K562 (cell line): Measurements from ENCODE around the gene ARID3B.

Experiments used
- BHLHE40 ChIP-seq: IDR thresholded peaks from 2 replicates; pipeline ENCODE4 v1.6.1; 2011; ENCODE audit warnings: low read length, improper control_type of control experiment
- CHD4 ChIP-seq: fragments of 200-600 bp; sonication (generic); IDR thresholded peaks from 3 replicates; pipeline ENCODE4 v1.6.1; 2012; ENCODE audit warnings: low read depth, mild to moderate bottlenecking, mixed read lengths, low read length, inconsistent platforms; ENCODE audit not compliant: insufficient read depth, insufficient replicate concordance, poor library complexity, severe bottlenecking
- SMARCA5 ChIP-seq: fragments of 450-650 bp; IDR thresholded peaks from 2 replicates; pipeline ENCODE4 v1.6.1; 2016
- SMC3 ChIP-seq: conservative IDR thresholded peaks from 2 replicates; pipeline ENCODE4 v1.6.1; 2011; ENCODE audit warnings: low read depth, low read length, improper control_type of control experiment; ENCODE audit not compliant: insufficient read depth
- ZFX ChIP-seq: sonication (generic); formaldehyde crosslinking; IDR thresholded peaks from 2 replicates; pipeline ENCODE4 v1.8.0; 2022; ENCODE audit warnings: mild to moderate bottlenecking, missing genetic modification reagents, moderate library complexity

DNA sequence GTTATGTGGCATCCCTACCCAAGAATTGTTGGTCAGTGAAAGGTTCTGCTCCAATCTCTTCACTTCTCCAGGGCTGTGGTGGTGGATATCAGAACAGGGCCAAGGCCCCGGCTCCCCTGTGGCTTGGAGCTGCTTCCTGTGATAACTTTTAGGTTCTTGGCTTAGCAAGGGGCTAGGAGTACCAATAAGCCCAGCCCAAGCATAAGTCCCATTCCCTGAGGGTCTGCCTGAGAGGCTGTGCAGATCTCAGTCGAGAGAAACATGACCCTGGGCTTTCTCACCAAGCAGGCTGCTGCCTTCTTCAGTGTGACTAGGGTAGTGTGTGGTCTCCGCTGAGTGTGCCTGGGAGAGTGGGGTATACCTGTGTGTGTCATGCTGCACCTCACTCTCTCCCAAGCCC lies 81.7 kb downstream of the ARID3B start:
- no peak for TF ChIP-seq SMARCA5
- TF ChIP-seq ZFX (CRISPR knock-in tag), result no peak
- no peak for TF ChIP-seq SMC3
- TF ChIP-seq BHLHE40, result no peak
- no peak for TF ChIP-seq CHD4
